GM19372 (cell line): ENCODE data around the gene ALOX12B.
"Not testable (repeated sequence)": the region's sequence is repeated elsewhere in the genome, so short reads cannot be mapped to it uniquely, and the experiment has no call there.

Experiments
- ATAC-seq: cut with Tn5 transposase; IDR thresholded peaks from one replicate; pipeline ENCODE4 v1.9.1; 2021; ENCODE audit warnings: mild to moderate bottlenecking, low read depth, moderate library complexity; ENCODE audit not compliant: unreplicated experiment

The ALOX12B gene

DNA sequence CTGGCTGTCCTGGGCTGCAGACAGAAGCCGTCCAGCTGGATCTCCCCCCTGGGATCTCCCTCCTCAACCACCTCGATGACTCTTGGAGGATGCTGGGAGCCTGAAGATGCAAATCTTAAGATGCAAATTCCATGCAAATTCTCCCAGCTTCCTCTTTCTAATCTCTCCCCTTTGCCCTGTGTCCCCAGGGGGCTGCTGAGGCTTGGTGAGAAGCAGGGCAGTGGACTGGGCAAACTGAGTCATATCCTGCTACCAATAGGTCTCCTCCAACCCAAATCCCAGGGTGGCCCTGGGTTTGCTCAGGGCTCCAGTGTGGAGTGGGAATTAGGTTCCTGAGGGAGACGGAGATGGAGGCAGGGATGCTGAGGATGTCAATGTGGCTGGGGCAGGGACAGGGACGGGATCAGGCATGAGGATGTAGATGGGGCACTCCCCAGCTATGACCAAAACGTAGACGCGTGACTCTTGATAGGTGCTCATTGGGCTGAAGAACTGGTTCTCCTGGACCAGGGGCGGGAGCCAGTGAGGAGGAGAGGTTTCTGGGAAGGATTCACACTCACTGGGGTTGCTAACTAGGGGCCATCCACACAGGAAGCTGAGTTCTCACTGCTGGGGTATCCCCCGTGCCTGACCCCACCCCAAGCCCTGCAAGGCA lies 3.6 kb upstream of the ALOX12B start:
- no peak for ATAC-seq

DNA sequence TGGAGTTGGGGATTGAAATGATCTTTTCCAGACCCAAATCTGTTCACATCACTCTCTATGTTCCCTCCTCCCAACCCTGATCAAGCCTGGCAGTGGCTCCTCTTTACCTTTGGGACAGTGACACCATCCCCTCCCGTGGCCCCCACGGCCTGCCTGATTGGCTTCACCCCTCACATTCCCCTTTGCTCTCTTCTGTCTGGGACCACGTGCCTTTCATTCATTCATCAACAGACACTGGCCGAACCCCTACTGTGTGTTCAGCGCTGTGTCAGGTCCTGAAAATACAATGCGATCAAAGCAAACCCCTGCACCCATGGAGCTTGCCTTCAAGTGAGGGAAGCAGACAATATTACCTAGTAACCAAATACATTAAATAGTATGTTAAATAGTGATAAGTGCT lies 2.2 kb upstream of the ALOX12B start:
- no peak for ATAC-seq

DNA sequence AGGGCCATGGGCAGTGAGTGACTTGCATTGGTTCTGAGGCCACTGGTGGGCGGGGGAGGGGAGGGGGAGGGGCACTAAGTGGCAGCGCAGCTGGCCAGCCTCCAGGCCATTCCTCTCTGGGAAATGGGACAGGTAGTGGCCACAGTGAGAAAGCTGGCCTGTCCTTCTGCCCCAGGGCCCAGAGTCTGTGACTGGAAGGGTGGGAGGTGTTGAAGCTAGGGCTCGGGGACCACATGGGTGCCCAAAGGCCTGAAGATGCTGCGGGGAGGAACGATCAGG lies 375 bp upstream of the ALOX12B start:
- ATAC-seq: no peak

DNA sequence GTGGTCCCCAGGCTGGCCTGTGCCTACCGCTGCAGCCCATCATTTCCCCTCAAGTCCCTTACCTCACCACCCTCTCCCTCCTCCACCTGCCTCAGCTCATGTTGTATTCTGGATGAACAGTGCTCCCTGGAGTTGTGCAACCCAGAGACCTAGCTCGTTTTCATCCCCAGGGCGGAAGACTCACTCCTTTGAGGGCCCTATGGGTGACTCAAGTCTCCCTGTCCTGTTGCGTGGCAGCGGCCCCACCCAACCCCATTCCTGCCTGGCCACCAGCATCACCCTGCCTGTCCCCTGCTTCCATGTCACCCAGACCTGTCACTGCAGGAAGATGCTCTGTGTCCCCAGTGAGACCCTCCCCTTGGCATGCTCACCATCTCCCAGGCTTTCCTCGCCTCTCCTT lies 3.3 kb downstream of the ALOX12B start:
- ATAC-seq: no peak

DNA sequence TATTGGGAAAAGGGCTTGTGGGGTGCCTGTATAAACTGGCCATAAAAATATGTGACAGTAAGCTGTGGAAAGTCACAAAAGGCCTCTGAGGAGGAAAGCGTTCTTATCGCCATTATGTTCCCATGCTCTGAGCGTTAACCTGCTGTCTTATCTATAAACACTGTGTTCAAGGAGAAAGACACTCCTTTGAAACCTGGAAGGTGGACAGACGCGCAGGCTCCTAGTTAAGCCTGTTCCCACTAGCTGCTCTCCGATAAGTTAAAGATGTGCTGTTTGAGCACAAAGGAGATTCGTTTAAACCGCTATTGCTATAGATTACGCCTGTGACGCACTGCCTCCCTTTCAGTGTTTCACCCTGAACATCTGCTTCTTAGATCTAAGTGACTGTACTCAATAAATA lies 5.2 kb downstream of the ALOX12B start:
- no peak for ATAC-seq

DNA sequence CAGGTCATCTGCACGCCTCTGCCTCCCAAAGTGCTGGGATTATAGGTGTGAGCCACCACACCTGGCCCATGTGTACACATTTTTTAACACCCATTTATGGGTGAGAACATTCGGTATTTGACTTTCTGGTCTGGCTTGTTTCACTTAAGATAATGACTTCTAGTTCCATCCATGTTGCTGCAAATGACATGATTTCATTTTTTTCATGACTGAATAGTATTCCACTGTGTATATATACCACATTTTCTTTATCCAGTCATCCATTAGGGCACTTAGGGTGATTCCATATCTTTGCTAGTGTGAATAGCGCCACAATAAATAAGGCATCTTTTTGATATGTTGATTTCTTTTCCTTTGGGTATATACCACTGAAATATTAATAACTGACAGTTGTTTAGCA lies 5.6 kb downstream of the ALOX12B start:
- ATAC-seq: no peak

DNA sequence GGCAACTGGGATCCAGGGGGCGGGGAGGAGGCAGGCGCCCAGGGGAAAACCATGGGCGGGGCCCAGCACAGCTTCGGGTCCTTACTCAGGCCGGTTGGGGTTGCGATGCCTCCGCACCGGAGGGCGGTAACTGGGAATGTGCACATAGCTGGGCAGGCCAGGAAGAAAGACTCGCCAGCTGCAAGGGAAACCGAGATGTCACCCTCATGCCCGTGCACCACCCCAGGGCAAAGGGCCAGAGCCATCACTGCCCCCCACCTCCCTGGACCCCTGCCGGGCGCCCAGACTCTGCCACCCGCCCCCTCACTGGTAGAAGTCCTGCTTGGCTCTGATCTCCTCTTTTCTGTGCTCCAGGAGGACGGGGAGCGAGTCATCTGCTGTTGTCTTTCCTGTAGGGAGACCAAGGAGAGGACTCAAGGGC lies 6.7 kb downstream of the ALOX12B start:
- no peak for ATAC-seq

DNA sequence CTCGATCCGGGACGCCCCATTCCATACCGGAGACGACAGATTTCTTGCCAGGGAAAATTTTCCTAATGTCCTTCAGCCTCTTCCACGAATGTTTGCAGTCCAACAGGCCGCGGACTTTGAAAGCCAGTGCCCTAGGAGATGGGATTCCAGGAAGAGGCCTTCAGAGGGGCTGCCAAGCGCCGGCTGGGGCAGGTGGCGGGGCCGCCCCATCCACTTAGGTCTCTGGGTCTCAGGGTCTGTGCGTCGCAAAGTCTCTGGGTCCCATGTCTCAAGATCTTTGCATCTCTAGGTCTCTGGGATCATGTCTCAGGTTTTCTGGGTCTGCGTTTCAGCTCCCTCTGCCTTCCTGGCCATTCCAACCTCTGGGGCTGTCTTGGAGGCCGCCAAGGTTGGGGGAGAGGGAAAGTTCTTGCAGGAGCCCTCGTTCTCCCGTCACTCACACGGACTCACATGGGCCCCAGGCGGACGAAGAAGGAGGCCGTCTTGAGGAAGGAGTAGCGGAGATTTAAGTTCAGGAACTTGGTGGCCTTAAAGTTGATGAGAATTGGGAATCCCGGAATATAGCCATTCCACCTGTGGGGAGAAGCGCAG lies 7.2 kb downstream of the ALOX12B start:
- no peak for ATAC-seq

DNA sequence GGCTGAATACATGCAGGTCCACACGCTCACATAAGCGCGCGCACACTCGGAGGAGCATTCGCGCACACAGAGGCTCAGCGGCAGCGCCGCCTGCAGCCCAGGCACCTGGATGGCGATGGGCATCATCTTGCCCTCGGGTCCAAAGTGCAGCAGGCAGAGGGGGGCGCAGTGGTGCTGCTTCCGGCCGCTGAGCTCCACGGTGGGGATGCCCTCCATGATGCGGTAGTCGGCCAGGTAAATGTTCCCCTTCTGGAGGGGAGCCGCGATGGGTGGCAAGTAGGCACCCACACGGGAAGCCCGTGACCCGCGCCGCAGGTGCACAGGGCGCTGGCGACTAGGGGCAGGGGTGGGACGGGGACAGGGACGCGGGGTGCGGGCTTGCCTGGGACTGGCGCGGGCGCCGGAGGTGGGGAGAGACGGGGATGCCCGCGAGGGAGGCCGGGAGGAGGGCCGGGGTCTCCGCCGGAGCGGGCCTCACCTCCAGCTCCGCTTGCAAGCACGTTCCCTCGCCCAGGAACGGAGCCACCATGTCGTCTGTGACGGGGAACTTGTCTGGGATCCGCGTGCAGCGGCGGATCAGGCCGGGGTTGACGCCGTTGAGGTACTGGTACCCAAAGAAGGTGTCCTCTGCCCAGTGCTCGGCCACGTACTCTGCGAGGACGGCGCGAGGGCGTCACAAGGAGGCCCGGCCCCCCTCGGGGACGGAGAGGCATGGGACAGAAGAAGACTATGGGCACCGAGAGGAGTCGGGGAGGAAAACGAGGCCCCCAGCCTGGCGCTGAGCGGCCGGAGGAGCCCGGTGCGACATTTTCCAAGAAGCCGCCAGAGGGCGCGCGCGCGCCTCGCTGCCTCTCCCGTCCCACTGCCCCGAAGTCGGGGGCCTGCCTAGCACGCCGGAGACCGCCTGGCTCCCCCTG lies 8.0 kb downstream of the ALOX12B start:
- ATAC-seq: no peak

DNA sequence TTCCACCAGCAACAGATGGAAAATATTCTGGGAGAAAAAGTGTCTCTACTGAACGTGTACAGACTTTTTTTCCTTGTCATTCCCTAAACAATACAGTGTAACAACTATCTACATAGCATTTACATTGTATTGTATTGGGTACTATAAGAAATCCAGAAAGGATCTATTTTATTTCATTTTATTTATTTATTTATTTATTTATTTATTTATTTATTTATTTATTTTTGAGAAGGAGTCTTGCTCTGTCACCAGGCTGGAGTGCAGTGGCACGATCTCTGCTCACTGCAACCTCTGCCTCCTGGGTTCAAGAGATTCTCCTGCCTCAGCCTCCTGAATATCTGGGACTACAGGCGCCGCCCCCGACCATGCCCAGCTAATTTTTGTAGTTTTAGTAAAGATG lies 9.6 kb downstream of the ALOX12B start:
- not testable (repeated sequence) for ATAC-seq

DNA sequence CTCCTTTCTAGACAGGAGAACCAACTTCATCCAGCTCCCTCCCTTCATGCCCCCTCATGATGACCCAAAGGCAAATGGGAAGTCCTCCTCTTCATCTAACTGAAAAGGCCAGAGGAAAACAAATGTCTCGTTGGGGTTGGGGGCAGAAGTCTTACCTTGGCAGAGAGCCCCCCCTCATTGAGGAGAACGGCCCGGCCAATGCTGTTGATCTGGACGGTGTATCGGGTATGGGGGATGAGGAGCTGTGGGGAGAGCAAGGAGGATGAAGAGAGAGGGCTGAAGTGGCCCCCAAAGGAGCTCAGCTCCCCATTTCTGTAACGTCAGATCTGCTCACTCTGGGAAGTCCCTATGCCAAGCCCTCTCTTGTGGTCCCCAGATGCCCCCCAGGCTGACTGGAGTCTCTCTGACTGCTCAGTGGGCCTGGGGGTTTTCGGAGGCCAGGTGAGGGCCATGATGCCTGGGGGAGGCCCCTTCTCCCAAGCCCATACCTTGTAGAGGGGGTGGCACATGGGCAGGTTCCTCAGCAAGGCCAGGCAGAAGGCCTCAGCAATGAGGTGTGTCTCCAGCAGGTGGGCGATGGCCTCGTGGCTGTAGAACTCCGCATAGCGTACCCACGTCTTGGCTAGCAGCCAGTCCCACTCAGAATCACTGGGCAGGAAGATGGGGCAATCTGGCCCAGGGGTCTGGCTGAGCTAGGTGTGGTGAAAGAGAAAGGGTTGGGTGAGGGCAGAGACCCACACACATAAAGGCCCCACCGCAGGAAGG lies 10.8 kb downstream of the ALOX12B start:
- ATAC-seq: no peak

DNA sequence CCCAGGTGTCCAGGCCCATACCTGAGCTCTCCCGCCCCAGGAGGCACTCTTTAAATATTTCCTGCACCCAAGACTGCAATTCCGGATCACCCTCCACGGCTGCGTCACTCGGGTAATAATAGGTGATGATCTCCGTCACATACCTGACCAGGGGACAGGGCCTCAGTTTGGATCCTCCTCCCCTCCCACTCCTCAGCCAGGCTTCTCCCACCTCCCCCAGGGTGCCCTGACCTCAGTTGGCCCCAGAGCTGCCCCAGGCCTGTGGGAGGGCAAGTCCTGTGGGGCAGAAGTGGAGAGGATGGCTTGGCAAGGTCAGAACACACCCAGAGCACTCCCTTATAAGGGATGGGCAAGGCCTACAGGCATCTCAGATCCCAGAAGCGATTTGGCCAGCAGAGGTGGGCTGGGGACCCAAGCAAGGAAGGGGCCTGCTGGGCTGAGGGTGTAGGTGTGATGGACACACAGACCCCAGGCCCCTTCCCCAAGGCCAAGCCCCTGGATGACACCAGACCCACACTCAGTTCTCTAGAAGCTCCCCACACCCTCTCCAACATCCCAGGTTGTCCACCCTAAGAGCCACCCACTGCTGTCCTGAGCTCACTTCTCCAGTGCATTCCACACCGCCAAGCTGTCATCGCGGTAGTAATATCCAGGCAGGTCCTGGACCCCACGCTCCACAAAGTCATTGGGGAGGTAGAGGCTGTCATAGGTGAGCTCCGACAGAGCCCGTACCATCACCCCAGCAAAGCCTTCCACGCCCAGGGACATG lies 11.8 kb downstream of the ALOX12B start:
- no peak for ATAC-seq

DNA sequence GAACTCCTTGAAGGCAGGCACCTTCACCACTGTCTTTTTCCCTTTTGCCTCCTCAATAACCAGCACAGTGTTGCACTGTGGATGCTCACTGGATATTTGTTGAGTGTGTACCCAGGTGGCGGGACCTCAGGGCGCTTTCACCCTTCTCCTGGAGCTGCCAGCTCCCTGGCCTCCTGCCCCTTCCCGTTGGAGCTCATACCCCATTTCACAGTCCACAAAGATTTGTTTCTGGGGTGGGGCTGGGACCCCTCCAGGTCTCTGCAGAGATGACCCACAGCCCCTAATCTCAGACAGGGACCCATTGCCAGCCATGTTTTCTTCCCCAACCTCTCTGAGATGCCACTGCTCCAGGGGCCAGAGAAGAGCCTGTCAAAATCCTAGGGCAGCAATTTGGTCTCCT lies 12.4 kb downstream of the ALOX12B start:
- no peak for ATAC-seq

DNA sequence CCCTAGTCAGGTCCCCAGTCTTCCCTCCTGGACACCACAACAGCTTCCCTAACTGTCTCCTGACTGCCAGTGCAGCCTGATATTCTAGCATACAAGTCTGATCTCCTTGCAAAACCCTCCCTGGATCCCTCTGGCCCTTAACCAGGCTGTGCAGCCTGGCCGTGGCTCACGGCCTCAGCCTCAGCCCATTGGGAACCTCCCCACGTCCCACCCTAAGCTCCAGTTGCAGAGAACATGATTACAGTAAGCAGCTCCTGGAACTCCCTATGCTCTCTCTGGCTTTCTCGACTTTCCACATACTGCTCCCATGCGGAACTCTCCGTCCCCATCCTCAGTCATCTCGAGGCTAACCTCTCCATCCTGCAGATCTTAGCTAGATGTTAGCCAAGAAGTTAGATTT lies 13.0 kb downstream of the ALOX12B start:
- ATAC-seq: no peak

DNA sequence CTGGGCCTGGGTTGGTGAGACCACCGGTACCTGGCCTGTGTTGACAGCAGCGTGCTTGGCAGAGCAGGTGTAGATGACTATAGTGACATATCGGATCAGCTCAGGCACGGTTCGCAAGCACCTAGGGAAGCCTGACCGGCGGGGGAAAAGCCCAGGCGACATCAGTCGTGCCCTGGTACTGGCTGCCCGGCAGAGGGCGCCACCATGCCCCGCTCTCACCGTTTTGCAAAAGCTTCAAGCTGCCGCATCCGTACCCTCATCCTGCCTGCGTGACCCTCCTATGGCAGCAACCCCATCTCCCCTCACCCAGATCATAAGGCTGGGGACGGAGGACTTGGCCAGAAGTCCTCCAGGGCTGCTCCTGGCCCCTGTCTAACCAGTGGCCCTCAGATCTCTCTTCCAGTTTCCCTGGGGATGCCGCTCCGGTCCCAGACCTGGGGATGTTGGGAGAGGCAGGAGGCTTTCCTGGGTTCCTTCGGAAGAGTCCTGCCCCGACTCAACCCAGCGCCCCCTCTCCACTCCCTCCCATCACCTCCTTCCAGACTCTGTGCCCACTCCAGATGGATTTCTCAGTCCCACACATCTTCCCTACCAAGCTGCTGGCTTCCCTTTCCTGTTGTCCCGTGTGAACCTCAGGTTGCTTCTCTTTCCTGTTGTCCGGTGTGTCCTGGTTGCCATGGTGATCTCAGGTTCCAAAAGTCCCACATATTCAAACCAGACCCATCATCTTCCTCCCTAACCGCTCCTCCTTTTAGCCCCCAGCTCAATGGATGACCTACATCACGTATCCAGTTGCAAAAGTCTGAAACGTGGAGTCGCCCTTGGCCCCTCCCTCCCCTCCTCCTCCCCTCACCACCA lies 13.7 kb downstream of the ALOX12B start:
- no peak for ATAC-seq

DNA sequence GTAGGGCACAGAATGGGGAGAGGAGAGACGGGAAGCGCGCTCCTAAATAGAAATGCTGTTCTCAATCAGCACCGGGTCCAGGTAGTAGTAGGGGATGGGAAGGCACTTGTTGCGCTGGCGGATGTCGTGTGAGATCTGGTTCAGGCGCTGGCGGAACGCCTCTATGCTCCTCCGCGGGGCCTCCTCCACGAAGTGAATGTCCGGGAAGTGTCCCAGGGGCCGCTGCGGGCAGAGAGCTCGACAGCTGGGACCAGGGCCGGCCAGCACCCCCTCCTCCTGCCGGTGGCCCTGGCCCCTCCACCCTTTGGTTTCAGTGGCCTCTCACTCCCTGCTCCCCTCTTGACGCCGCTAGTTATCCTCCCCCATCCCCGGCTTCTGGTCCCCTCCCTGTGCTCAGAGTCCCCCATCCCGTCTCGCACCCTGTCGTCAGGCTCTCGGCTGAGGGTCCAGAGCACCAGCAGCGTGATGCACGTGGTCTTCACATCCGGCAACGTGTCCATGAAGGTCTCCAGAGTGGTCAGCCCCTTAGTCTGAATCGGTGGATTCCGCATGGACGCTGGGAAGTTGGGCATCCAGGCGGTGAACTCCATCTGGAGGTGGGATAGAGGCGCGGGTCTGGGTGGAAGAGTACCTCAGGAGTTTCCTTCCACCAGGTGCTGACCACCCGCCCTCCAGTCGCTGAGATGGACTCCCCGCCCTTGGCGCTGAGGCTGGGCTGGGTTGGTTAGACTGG lies 14.6 kb downstream of the ALOX12B start:
- ATAC-seq: no peak

DNA sequence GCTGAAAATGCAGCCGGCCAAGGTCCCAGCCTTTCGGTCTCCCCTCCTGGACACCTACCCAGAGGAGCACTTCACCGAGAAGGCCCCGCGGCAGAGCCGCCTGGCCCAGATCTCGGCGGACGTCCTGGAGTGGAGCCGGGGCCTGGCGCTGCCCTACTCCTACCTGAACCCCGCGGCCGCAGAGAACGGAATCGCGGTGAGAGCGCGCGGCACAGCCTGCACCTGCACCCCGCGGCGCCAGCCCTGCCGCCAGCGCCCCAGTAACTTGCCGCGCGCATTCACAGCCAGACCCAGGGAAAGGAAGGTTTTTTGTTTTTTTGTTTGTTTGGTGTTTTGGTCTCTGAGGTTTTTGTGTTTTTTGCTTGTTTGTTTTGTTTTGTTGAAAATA lies 15.2 kb downstream of the ALOX12B start:
- no peak for ATAC-seq

DNA sequence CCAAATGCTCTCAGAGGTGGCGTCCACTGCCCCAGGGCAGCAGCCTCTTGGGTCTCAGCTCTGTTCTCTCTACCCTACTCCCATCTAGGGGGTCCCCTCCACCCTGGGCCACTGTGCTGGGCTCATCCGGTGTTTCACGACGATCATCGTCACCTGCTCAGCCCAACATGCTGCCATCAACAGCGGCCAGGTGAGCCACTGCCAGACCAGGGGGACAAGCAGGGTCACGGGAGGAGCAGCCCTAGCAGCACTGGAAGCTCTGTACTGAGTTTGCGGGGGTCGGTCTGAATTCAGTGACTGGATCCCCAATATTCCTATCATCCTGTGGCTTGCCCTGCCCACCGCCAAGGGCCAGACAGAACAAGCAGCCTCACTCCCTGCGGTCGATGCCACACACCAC lies 16.0 kb downstream of the ALOX12B start:
- ATAC-seq: no peak

DNA sequence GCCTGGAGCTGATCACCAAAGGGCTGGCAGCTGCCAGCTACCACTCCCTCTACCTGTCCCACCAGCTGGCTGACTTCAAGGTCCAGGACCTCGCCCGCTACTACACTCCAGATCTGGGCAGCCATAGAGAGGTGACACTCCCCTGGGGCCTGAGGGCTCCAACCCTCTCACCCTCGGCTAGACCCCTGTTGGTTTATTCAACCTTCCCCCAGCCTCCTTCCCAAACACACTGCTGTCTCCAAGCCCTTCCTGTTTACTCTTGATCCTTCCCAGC lies 18.0 kb downstream of the ALOX12B start:
- no peak for ATAC-seq
